ENCODE measurements around the gene SERPINA3.
"Not testable (repeated sequence)": the region's sequence is repeated elsewhere in the genome, so short reads cannot be mapped to it uniquely, and the experiment has no call there.

Gene SERPINA3

GRCh38 chr14:94628578-94628977, 16.4 kb downstream of the SERPINA3 start:
- Histone ChIP-seq H3K4me3 (ENCODE audit: low read depth in 1 of 5, low read length in 5 of 5) (no peak overlapping the region), H3K27me3 (ENCODE audit: control insufficient read depth in 5 of 5, insufficient read depth in 4 of 5, low read length in 5 of 5) (peaks cover 3 to 42% (median 20%) of the 10 kb centered on the region in 5 donors), H3K9ac (ENCODE audit: low read length in 5 of 5) (no peak overlapping the region), H3K36me3 (ENCODE audit: control insufficient read depth in 5 of 5, insufficient read depth in 5 of 5, low read length in 5 of 5) (no peaks in the 10 kb centered on the region), H3K4me1 (ENCODE audit: control insufficient read depth in 5 of 5, insufficient read depth in 5 of 5, low read length in 5 of 5) (no peaks in the 10 kb centered on the region), H3K9me3 (ENCODE audit: control insufficient read depth in 5 of 5, low read length in 5 of 5) (peaks cover 0 to 2% (median 0%) of the 10 kb centered on the region in 5 donors), H3K27ac (ENCODE audit: low read depth, low read length) (no peak overlapping the region)

GRCh38 chr14:94630396-94630795, 18.2 kb downstream of the SERPINA3 start:
- Histone ChIP-seq H3K9me3 (ENCODE audit: control insufficient read depth in 5 of 5, low read length in 5 of 5) (peaks cover 0 to 2% (median 0%) of the 10 kb centered on the region in 5 donors), H3K27me3 (ENCODE audit: control insufficient read depth in 5 of 5, insufficient read depth in 4 of 5, low read length in 5 of 5) (peaks cover 3 to 30% (median 15%) of the 10 kb centered on the region in 5 donors), H3K4me3 (ENCODE audit: low read depth in 1 of 5, low read length in 5 of 5) (no peak overlapping the region), H3K9ac (ENCODE audit: low read length in 5 of 5) (no peak overlapping the region), H3K36me3 (ENCODE audit: control insufficient read depth in 5 of 5, insufficient read depth in 5 of 5, low read length in 5 of 5) (no peaks in the 10 kb centered on the region), H3K27ac (ENCODE audit: low read depth, low read length) (no peak overlapping the region), H3K4me1 (ENCODE audit: control insufficient read depth in 5 of 5, insufficient read depth in 5 of 5, low read length in 5 of 5) (no peaks in the 10 kb centered on the region)

GRCh38 chr14:94631050-94631449, 18.9 kb downstream of the SERPINA3 start:
- H3K27ac ChIP-seq (ENCODE audit: low read depth, low read length): no peak overlapping the region

GRCh38 chr14:94631536-94632304, 19.5 kb downstream of the SERPINA3 start:
- Histone ChIP-seq H3K9me3 (ENCODE audit: control insufficient read depth in 5 of 5, low read length in 5 of 5) (peaks cover 0 to 2% (median 0%) of the 10 kb centered on the region in 5 donors), H3K36me3 (ENCODE audit: control insufficient read depth in 5 of 5, insufficient read depth in 5 of 5, low read length in 5 of 5) (no peaks in the 10 kb centered on the region), H3K27me3 (ENCODE audit: control insufficient read depth in 5 of 5, insufficient read depth in 4 of 5, low read length in 5 of 5) (peaks cover 3 to 30% (median 15%) of the 10 kb centered on the region in 5 donors), H3K27ac (ENCODE audit: low read depth, low read length) (no peak overlapping the region), H3K9ac (ENCODE audit: low read length in 5 of 5) (no peak overlapping the region), H3K4me3 (ENCODE audit: low read depth in 1 of 5, low read length in 5 of 5) (no peak overlapping the region), H3K4me1 (ENCODE audit: control insufficient read depth in 5 of 5, insufficient read depth in 5 of 5, low read length in 5 of 5) (no peaks in the 10 kb centered on the region)

More at GRCh38 chr14:94631050-94631449, 18.9 kb downstream of the SERPINA3 start:
- Histone ChIP-seq H3K4me3 (ENCODE audit: low read depth in 1 of 5, low read length in 5 of 5) (no peak overlapping the region), H3K9me3 (ENCODE audit: control insufficient read depth in 5 of 5, low read length in 5 of 5) (peaks cover 0 to 2% (median 0%) of the 10 kb centered on the region in 5 donors), H3K36me3 (ENCODE audit: control insufficient read depth in 5 of 5, insufficient read depth in 5 of 5, low read length in 5 of 5) (no peaks in the 10 kb centered on the region), H3K27me3 (ENCODE audit: control insufficient read depth in 5 of 5, insufficient read depth in 4 of 5, low read length in 5 of 5) (peaks cover 3 to 30% (median 15%) of the 10 kb centered on the region in 5 donors), H3K4me1 (ENCODE audit: control insufficient read depth in 5 of 5, insufficient read depth in 5 of 5, low read length in 5 of 5) (no peaks in the 10 kb centered on the region), H3K9ac (ENCODE audit: low read length in 5 of 5) (no peak overlapping the region)

- no peak overlapping the region for H3K4me3 ChIP-seq (ENCODE audit: low read depth in 1 of 5, low read length in 5 of 5)
- H3K9me3 ChIP-seq (ENCODE audit: control insufficient read depth in 5 of 5, low read length in 5 of 5): peaks cover 0 to 2% (median 0%) of the 10 kb centered on the region in 5 donors
- no peak overlapping the region for H3K9ac ChIP-seq (ENCODE audit: low read length in 5 of 5)
- peaks cover 3 to 28% (median 12%) of the 10 kb centered on the region in 5 donors for H3K27me3 ChIP-seq (ENCODE audit: control insufficient read depth in 5 of 5, insufficient read depth in 4 of 5, low read length in 5 of 5)
- H3K27ac ChIP-seq (ENCODE audit: low read depth, low read length): no peak overlapping the region
- no peaks in the 10 kb centered on the region for H3K4me1 ChIP-seq (ENCODE audit: control insufficient read depth in 5 of 5, insufficient read depth in 5 of 5, low read length in 5 of 5)
- H3K36me3 ChIP-seq (ENCODE audit: control insufficient read depth in 5 of 5, insufficient read depth in 5 of 5, low read length in 5 of 5): no peaks in the 10 kb centered on the region
Observed at GRCh38 chr14:94632305-94632590, 20.1 kb downstream of the SERPINA3 start.

- no peak overlapping the region for H3K4me3 ChIP-seq (ENCODE audit: low read depth in 1 of 5, low read length in 5 of 5)
- peaks cover 3 to 20% (median 12%) of the 10 kb centered on the region in 5 donors for H3K27me3 ChIP-seq (ENCODE audit: control insufficient read depth in 5 of 5, insufficient read depth in 4 of 5, low read length in 5 of 5)
- peaks cover 0 to 2% (median 0%) of the 10 kb centered on the region in 5 donors for H3K9me3 ChIP-seq (ENCODE audit: control insufficient read depth in 5 of 5, low read length in 5 of 5)
- no peak overlapping the region for H3K27ac ChIP-seq (ENCODE audit: low read depth, low read length)
- H3K4me1 ChIP-seq (ENCODE audit: control insufficient read depth in 5 of 5, insufficient read depth in 5 of 5, low read length in 5 of 5): no peaks in the 10 kb centered on the region
- no peaks in the 10 kb centered on the region for H3K36me3 ChIP-seq (ENCODE audit: control insufficient read depth in 5 of 5, insufficient read depth in 5 of 5, low read length in 5 of 5)
- no peak overlapping the region for H3K9ac ChIP-seq (ENCODE audit: low read length in 5 of 5)
Observed at GRCh38 chr14:94633121-94633520, 20.9 kb downstream of the SERPINA3 start.

- no peak overlapping the region for H3K4me3 ChIP-seq (ENCODE audit: low read depth in 1 of 5, low read length in 5 of 5)
- H3K36me3 ChIP-seq (ENCODE audit: control insufficient read depth in 5 of 5, insufficient read depth in 5 of 5, low read length in 5 of 5): no peaks in the 10 kb centered on the region
- peaks cover 0 to 12% (median 12%) of the 10 kb centered on the region in 5 donors for H3K27me3 ChIP-seq (ENCODE audit: control insufficient read depth in 5 of 5, insufficient read depth in 4 of 5, low read length in 5 of 5)
- H3K4me1 ChIP-seq (ENCODE audit: control insufficient read depth in 5 of 5, insufficient read depth in 5 of 5, low read length in 5 of 5): no peaks in the 10 kb centered on the region
- H3K27ac ChIP-seq (ENCODE audit: low read depth, low read length): no peak overlapping the region
- no peak overlapping the region for H3K9ac ChIP-seq (ENCODE audit: low read length in 5 of 5)
- H3K9me3 ChIP-seq (ENCODE audit: control insufficient read depth in 5 of 5, low read length in 5 of 5): peaks cover 0 to 2% (median 0%) of the 10 kb centered on the region in 5 donors
Observed at GRCh38 chr14:94635154-94635553, 23.0 kb downstream of the SERPINA3 start.

GRCh38 chr14:94636744-94637412, 24.7 kb downstream of the SERPINA3 start:
- no peaks in the 10 kb centered on the region for H3K36me3 ChIP-seq (ENCODE audit: control insufficient read depth in 5 of 5, insufficient read depth in 5 of 5, low read length in 5 of 5)
- H3K9ac ChIP-seq (ENCODE audit: low read length in 5 of 5): no peak overlapping the region
- H3K27ac ChIP-seq (ENCODE audit: low read depth, low read length): no peak overlapping the region
- H3K4me1 ChIP-seq (ENCODE audit: control insufficient read depth in 5 of 5, insufficient read depth in 5 of 5, low read length in 5 of 5): no peaks in the 10 kb centered on the region
- no peak overlapping the region for H3K4me3 ChIP-seq (ENCODE audit: low read depth in 1 of 5, low read length in 5 of 5)
- H3K9me3 ChIP-seq (ENCODE audit: control insufficient read depth in 5 of 5, low read length in 5 of 5): no peaks in the 10 kb centered on the region
- peaks cover 0 to 11% (median 8%) of the 10 kb centered on the region in 5 donors for H3K27me3 ChIP-seq (ENCODE audit: control insufficient read depth in 5 of 5, insufficient read depth in 4 of 5, low read length in 5 of 5)

- H3K9me3 ChIP-seq (ENCODE audit: control insufficient read depth in 5 of 5, low read length in 5 of 5); H3K27me3 ChIP-seq (ENCODE audit: control insufficient read depth in 5 of 5, insufficient read depth in 4 of 5, low read length in 5 of 5); H3K9ac ChIP-seq (ENCODE audit: low read length in 5 of 5); H3K36me3 ChIP-seq (ENCODE audit: control insufficient read depth in 5 of 5, insufficient read depth in 5 of 5, low read length in 5 of 5); H3K4me1 ChIP-seq (ENCODE audit: control insufficient read depth in 5 of 5, insufficient read depth in 5 of 5, low read length in 5 of 5); H3K27ac ChIP-seq (ENCODE audit: low read depth, low read length); H3K4me3 ChIP-seq (ENCODE audit: low read depth in 1 of 5, low read length in 5 of 5): not testable (repeated sequence)
Observed at GRCh38 chr14:94637814-94638213, 25.6 kb downstream of the SERPINA3 start.

GRCh38 chr14:94638339-94638738, 26.1 kb downstream of the SERPINA3 start:
- Histone ChIP-seq H3K4me3 (ENCODE audit: low read depth in 1 of 5, low read length in 5 of 5) (no peak overlapping the region), H3K27ac (ENCODE audit: low read depth, low read length) (no peak overlapping the region), H3K4me1 (ENCODE audit: control insufficient read depth in 5 of 5, insufficient read depth in 5 of 5, low read length in 5 of 5) (no peaks in the 10 kb centered on the region), H3K9ac (ENCODE audit: low read length in 5 of 5) (no peak overlapping the region), H3K9me3 (ENCODE audit: control insufficient read depth in 5 of 5, low read length in 5 of 5) (no peaks in the 10 kb centered on the region), H3K27me3 (ENCODE audit: control insufficient read depth in 5 of 5, insufficient read depth in 4 of 5, low read length in 5 of 5) (peaks cover 0 to 5% (median under 1%) of the 10 kb centered on the region in 5 donors), H3K36me3 (ENCODE audit: control insufficient read depth in 5 of 5, insufficient read depth in 5 of 5, low read length in 5 of 5) (no peaks in the 10 kb centered on the region)
